ENCODE results near the gene SLU7.
A peak's percentile ranks its signal among the peaks of the same experiment; 100 is the strongest.

SLU7 gene

GRCh38 chr5:160464466-160464797, 45.6 kb upstream of the SLU7 start:
- Mint-ChIP-seq H3K27ac (peak overlapping the region in 2 of 3 experiments; percentile 7), H3K27me3 (ENCODE audit: low read depth) (peaks cover 4% of the 10 kb centered on the region), H3K4me1 (peaks cover 24% of the 10 kb centered on the region), H3K9me3 (peaks cover 4% of the 10 kb centered on the region), H3K4me3 (no peak overlapping the region), H3K36me3 (ENCODE audit: low read depth) (no peaks in the 10 kb centered on the region)
- TF ChIP-seq CTCF (IDR thresholded peaks at IDR 0.05; ENCODE audit: unreplicated experiment in 3 of 3) = no peak

GRCh38 chr5:160463740-160464465, 45.0 kb upstream of the SLU7 start:
- no peaks in the 10 kb centered on the region for H3K36me3 Mint-ChIP-seq (ENCODE audit: low read depth)
- TF ChIP-seq CTCF (IDR thresholded peaks at IDR 0.05; ENCODE audit: unreplicated experiment in 3 of 3) = no peak
- peaks cover 4% of the 10 kb centered on the region for H3K27me3 Mint-ChIP-seq (ENCODE audit: low read depth)
- H3K9me3 Mint-ChIP-seq = peaks cover 4% of the 10 kb centered on the region
- H3K4me3 Mint-ChIP-seq = no peak overlapping the region
- peak overlapping the region in 2 of 3 experiments; percentile 7 for H3K27ac Mint-ChIP-seq
- peaks cover 24% of the 10 kb centered on the region for H3K4me1 Mint-ChIP-seq

- TF ChIP-seq CTCF (IDR thresholded peaks at IDR 0.05; ENCODE audit: unreplicated experiment in 3 of 3) = no peak
- no peak overlapping the region for H3K27ac Mint-ChIP-seq
- H3K36me3 Mint-ChIP-seq (ENCODE audit: low read depth) = no peaks in the 10 kb centered on the region
- H3K4me3 Mint-ChIP-seq = no peak overlapping the region
- H3K4me1 Mint-ChIP-seq = peaks cover 19% of the 10 kb centered on the region
- peaks cover 4% of the 10 kb centered on the region for H3K9me3 Mint-ChIP-seq
- peaks cover 4% of the 10 kb centered on the region for H3K27me3 Mint-ChIP-seq (ENCODE audit: low read depth)
Measured at GRCh38 chr5:160463227-160463626, 44.3 kb upstream of the SLU7 start.

GRCh38 chr5:160462167-160462566, 43.3 kb upstream of the SLU7 start:
- H3K27ac Mint-ChIP-seq = no peak overlapping the region
- H3K36me3 Mint-ChIP-seq (ENCODE audit: low read depth) = no peaks in the 10 kb centered on the region
- H3K27me3 Mint-ChIP-seq (ENCODE audit: low read depth) = peaks cover 4% of the 10 kb centered on the region

GRCh38 chr5:160461378-160461777, 42.5 kb upstream of the SLU7 start:
- H3K4me3 Mint-ChIP-seq = no peak overlapping the region
- peaks cover 4% of the 10 kb centered on the region for H3K9me3 Mint-ChIP-seq
- H3K27me3 Mint-ChIP-seq (ENCODE audit: low read depth) = peaks cover 4% of the 10 kb centered on the region
- no peaks in the 10 kb centered on the region for H3K36me3 Mint-ChIP-seq (ENCODE audit: low read depth)
- H3K27ac Mint-ChIP-seq = no peak overlapping the region
- TF ChIP-seq CTCF (IDR thresholded peaks at IDR 0.05; ENCODE audit: unreplicated experiment in 3 of 3) = no peak
- peaks cover 4% of the 10 kb centered on the region for H3K4me1 Mint-ChIP-seq

More at GRCh38 chr5:160462167-160462566, 43.3 kb upstream of the SLU7 start:
- Mint-ChIP-seq H3K4me3 (no peak overlapping the region), H3K9me3 (peaks cover 4% of the 10 kb centered on the region), H3K4me1 (peaks cover 10% of the 10 kb centered on the region)
- no peak for TF ChIP-seq CTCF (IDR thresholded peaks at IDR 0.05; ENCODE audit: unreplicated experiment in 3 of 3)
